ENCODE results near the gene BBC3.
"Not testable (repeated sequence)": the region's sequence is repeated elsewhere in the genome, so short reads cannot be mapped to it uniquely, and the experiment has no call there.

Gene BBC3

GRCh38 chr19:47261946-47262793, 31.2 kb upstream of the BBC3 start:
- not testable (repeated sequence) for H3K56ac ChIP-seq (ENCODE audit: low read length); H2BK120ac ChIP-seq (ENCODE audit: low read depth, low read length); H3K18ac ChIP-seq (ENCODE audit: low read length); H3K4me2 ChIP-seq (ENCODE audit: low read length); H3K4ac ChIP-seq (ENCODE audit: low read depth, low read length); H2AK5ac ChIP-seq (ENCODE audit: low read length); H3K27me3 ChIP-seq (ENCODE audit: insufficient read depth, low read length, poor library complexity); H3K9ac ChIP-seq (ENCODE audit: low read length); DNase-seq; H4K5ac ChIP-seq (ENCODE audit: low read length); H3K4me1 ChIP-seq (ENCODE audit: control insufficient read depth, low read depth, low read length); H3K27ac ChIP-seq (ENCODE audit: low read depth, low read length); H3K4me3 ChIP-seq (ENCODE audit: low read length); H2BK5ac ChIP-seq (ENCODE audit: low read length); H3K36me3 ChIP-seq (ENCODE audit: control insufficient read depth, insufficient read depth, low read length); H2BK15ac ChIP-seq (replicated peaks; ENCODE audit: low read depth); H4K8ac ChIP-seq (ENCODE audit: low read depth, low read length); H3K23ac ChIP-seq (ENCODE audit: low read length)
- no CpG with 5 or more reads among the region's 14 CpGs for WGBS (ENCODE audit: extremely low coverage, insufficient coverage, low lambda C conversion rate)
- H3K79me1 ChIP-seq (ENCODE audit: low read length): peaks cover 23% of the 10 kb centered on the region
- peaks cover 12% of the 10 kb centered on the region for H3K79me2 ChIP-seq (ENCODE audit: control insufficient read depth, insufficient read depth, low read length)

- no peak overlapping the region for H3K18ac ChIP-seq (ENCODE audit: low read length)
- H2BK15ac ChIP-seq (replicated peaks; ENCODE audit: low read depth): no peak overlapping the region
- no peak overlapping the region for H3K4ac ChIP-seq (ENCODE audit: low read depth, low read length)
- no peak overlapping the region for H3K9ac ChIP-seq (ENCODE audit: low read length)
- H3K4me2 ChIP-seq (ENCODE audit: low read length): no peak overlapping the region
- no peak overlapping the region for H4K5ac ChIP-seq (ENCODE audit: low read length)
- H2BK5ac ChIP-seq (ENCODE audit: low read length): no peak overlapping the region
- WGBS (ENCODE audit: extremely low coverage, insufficient coverage, low lambda C conversion rate): no CpG with 5 or more reads among the region's 17 CpGs
- H3K4me1 ChIP-seq (ENCODE audit: control insufficient read depth, low read depth, low read length): peaks cover 2% of the 10 kb centered on the region
- no peak overlapping the region for H3K23ac ChIP-seq (ENCODE audit: low read length)
- no peak for DNase-seq
- H4K8ac ChIP-seq (ENCODE audit: low read depth, low read length): no peak overlapping the region
- H3K36me3 ChIP-seq (ENCODE audit: control insufficient read depth, insufficient read depth, low read length): peaks cover 9% of the 10 kb centered on the region
- peaks cover 23% of the 10 kb centered on the region for H3K79me1 ChIP-seq (ENCODE audit: low read length)
- H3K56ac ChIP-seq (ENCODE audit: low read length): no peak overlapping the region
- peaks cover 12% of the 10 kb centered on the region for H3K79me2 ChIP-seq (ENCODE audit: control insufficient read depth, insufficient read depth, low read length)
- no peak overlapping the region for H3K27ac ChIP-seq (ENCODE audit: low read depth, low read length)
- no peak overlapping the region for H2BK120ac ChIP-seq (ENCODE audit: low read depth, low read length)
- no peaks in the 10 kb centered on the region for H3K27me3 ChIP-seq (ENCODE audit: insufficient read depth, low read length, poor library complexity)
- H3K4me3 ChIP-seq (ENCODE audit: low read length): no peak overlapping the region
- H2AK5ac ChIP-seq (ENCODE audit: low read length): no peak overlapping the region
Measured at GRCh38 chr19:47260476-47260875, 29.5 kb upstream of the BBC3 start.

GRCh38 chr19:47258895-47259555, 28.0 kb upstream of the BBC3 start:
- Histone ChIP-seq H3K56ac (ENCODE audit: low read length) (peak overlapping the region; percentile 96), H3K4ac (ENCODE audit: low read depth, low read length) (no peak overlapping the region), H2BK15ac (replicated peaks; ENCODE audit: low read depth) (no peak overlapping the region), H2AK5ac (ENCODE audit: low read length) (no peak overlapping the region), H3K79me1 (ENCODE audit: low read length) (peaks cover 23% of the 10 kb centered on the region), H3K27me3 (ENCODE audit: insufficient read depth, low read length, poor library complexity) (no peaks in the 10 kb centered on the region), H4K8ac (ENCODE audit: low read depth, low read length) (no peak overlapping the region), H4K5ac (ENCODE audit: low read length) (no peak overlapping the region), H2BK120ac (ENCODE audit: low read depth, low read length) (no peak overlapping the region), H3K9ac (ENCODE audit: low read length) (no peak overlapping the region), H3K4me1 (ENCODE audit: control insufficient read depth, low read depth, low read length) (peaks cover 2% of the 10 kb centered on the region), H3K4me3 (ENCODE audit: low read length) (no peak overlapping the region), H2BK5ac (ENCODE audit: low read length) (no peak overlapping the region), H3K18ac (ENCODE audit: low read length) (no peak overlapping the region), H3K36me3 (ENCODE audit: control insufficient read depth, insufficient read depth, low read length) (peaks cover 7% of the 10 kb centered on the region), H3K23ac (ENCODE audit: low read length) (no peak overlapping the region), H3K4me2 (ENCODE audit: low read length) (no peak overlapping the region), H3K27ac (ENCODE audit: low read depth, low read length) (no peak overlapping the region), H3K79me2 (ENCODE audit: control insufficient read depth, insufficient read depth, low read length) (peaks cover 12% of the 10 kb centered on the region)
- DNase-seq: no peak
- WGBS (ENCODE audit: extremely low coverage, insufficient coverage, low lambda C conversion rate): no CpG with 5 or more reads among the region's 6 CpGs

GRCh38 chr19:47258434-47258833, 27.4 kb upstream of the BBC3 start:
- peak overlapping the region; percentile 96 for H3K9ac ChIP-seq (ENCODE audit: low read length)

GRCh38 chr19:47257411-47258169, 26.6 kb upstream of the BBC3 start:
- Histone ChIP-seq H3K79me1 (ENCODE audit: low read length) (peaks cover 23% of the 10 kb centered on the region), H3K36me3 (ENCODE audit: control insufficient read depth, insufficient read depth, low read length) (peaks cover 7% of the 10 kb centered on the region), H4K5ac (ENCODE audit: low read length) (no peak overlapping the region), H3K4me2 (ENCODE audit: low read length) (peak overlapping the region; percentile 97), H3K23ac (ENCODE audit: low read length) (peak overlapping the region; percentile 94), H2BK5ac (ENCODE audit: low read length) (peak overlapping the region; percentile 88), H2BK15ac (replicated peaks; ENCODE audit: low read depth) (no peak overlapping the region), H3K27me3 (ENCODE audit: insufficient read depth, low read length, poor library complexity) (no peaks in the 10 kb centered on the region), H3K56ac (ENCODE audit: low read length) (peak overlapping the region; percentile 96), H4K8ac (ENCODE audit: low read depth, low read length) (no peak overlapping the region), H2AK5ac (ENCODE audit: low read length) (peak overlapping the region; percentile 59), H3K9ac (ENCODE audit: low read length) (peak overlapping the region; percentile 96), H3K18ac (ENCODE audit: low read length) (peak overlapping the region; percentile 78), H3K4me1 (ENCODE audit: control insufficient read depth, low read depth, low read length) (peaks cover 2% of the 10 kb centered on the region), H3K27ac (ENCODE audit: low read depth, low read length) (peak overlapping the region; percentile 71), H3K79me2 (ENCODE audit: control insufficient read depth, insufficient read depth, low read length) (peaks cover 12% of the 10 kb centered on the region), H3K4ac (ENCODE audit: low read depth, low read length) (no peak overlapping the region), H2BK120ac (ENCODE audit: low read depth, low read length) (no peak overlapping the region), H3K4me3 (ENCODE audit: low read length) (peak overlapping the region; percentile 65)
- peak; percentile 88 for DNase-seq
- no CpG with 5 or more reads among the region's 29 CpGs for WGBS (ENCODE audit: extremely low coverage, insufficient coverage, low lambda C conversion rate)

More at GRCh38 chr19:47258434-47258833, 27.4 kb upstream of the BBC3 start:
- H4K5ac ChIP-seq (ENCODE audit: low read length): no peak overlapping the region
- no CpG with 5 or more reads among the region's 9 CpGs for WGBS (ENCODE audit: extremely low coverage, insufficient coverage, low lambda C conversion rate)
- H2BK120ac ChIP-seq (ENCODE audit: low read depth, low read length): no peak overlapping the region
- peaks cover 12% of the 10 kb centered on the region for H3K79me2 ChIP-seq (ENCODE audit: control insufficient read depth, insufficient read depth, low read length)
- H3K27ac ChIP-seq (ENCODE audit: low read depth, low read length): no peak overlapping the region
- no peak overlapping the region for H2BK15ac ChIP-seq (replicated peaks; ENCODE audit: low read depth)
- H3K23ac ChIP-seq (ENCODE audit: low read length): no peak overlapping the region
- no peak overlapping the region for H3K4me2 ChIP-seq (ENCODE audit: low read length)
- no peak overlapping the region for H3K4ac ChIP-seq (ENCODE audit: low read depth, low read length)
- H3K4me1 ChIP-seq (ENCODE audit: control insufficient read depth, low read depth, low read length): peaks cover 2% of the 10 kb centered on the region
- H4K8ac ChIP-seq (ENCODE audit: low read depth, low read length): no peak overlapping the region
- no peak overlapping the region for H3K18ac ChIP-seq (ENCODE audit: low read length)
- no peak overlapping the region for H3K4me3 ChIP-seq (ENCODE audit: low read length)
- H3K56ac ChIP-seq (ENCODE audit: low read length): peak overlapping the region; percentile 96
- H2BK5ac ChIP-seq (ENCODE audit: low read length): no peak overlapping the region
- DNase-seq: no peak
- no peak overlapping the region for H2AK5ac ChIP-seq (ENCODE audit: low read length)
- no peaks in the 10 kb centered on the region for H3K27me3 ChIP-seq (ENCODE audit: insufficient read depth, low read length, poor library complexity)
- H3K79me1 ChIP-seq (ENCODE audit: low read length): peaks cover 23% of the 10 kb centered on the region
- peaks cover 7% of the 10 kb centered on the region for H3K36me3 ChIP-seq (ENCODE audit: control insufficient read depth, insufficient read depth, low read length)

All from mesendoderm (in vitro differentiated cells).